GM15510 (cell line): ENCODE results near the gene SLC16A8.

Experiments
- POLR2A ChIP-seq: IDR thresholded peaks from 3 replicates; pipeline ENCODE4 v1.6.1; 2011; ENCODE audit warnings: borderline replicate concordance; ENCODE audit not compliant: insufficient read length; ENCODE audit errors: extremely low read depth

SLC16A8 gene

GRCh38 chr22:38033522-38034277, 50.3 kb downstream of the SLC16A8 start:
- no peak for TF ChIP-seq POLR2A

- TF ChIP-seq POLR2A, result no peak
These were observed 51.1 kb downstream of the SLC16A8 start for GRCh38 chr22:38032681-38033521.

DNA sequence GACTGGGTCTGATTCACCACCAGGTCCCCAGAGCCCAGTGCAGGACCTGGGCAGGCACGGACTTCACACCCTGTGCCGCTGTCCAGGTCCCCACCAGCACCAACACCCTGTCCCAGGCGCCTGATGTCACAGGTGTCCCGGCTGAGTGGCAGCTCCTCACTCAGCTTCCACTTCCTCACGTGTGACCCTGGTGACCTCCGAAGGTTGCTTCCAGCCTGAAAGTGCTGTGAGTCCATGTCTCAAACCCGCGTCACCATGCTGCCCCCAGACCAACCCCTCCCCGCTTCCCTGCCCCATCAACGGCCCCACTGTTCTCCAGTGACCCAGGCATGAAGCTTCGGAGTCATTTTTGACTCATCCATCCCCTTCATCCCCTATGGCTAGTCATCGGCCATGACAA, 52.5 kb downstream of the SLC16A8 start:
- TF ChIP-seq POLR2A, result no peak

DNA sequence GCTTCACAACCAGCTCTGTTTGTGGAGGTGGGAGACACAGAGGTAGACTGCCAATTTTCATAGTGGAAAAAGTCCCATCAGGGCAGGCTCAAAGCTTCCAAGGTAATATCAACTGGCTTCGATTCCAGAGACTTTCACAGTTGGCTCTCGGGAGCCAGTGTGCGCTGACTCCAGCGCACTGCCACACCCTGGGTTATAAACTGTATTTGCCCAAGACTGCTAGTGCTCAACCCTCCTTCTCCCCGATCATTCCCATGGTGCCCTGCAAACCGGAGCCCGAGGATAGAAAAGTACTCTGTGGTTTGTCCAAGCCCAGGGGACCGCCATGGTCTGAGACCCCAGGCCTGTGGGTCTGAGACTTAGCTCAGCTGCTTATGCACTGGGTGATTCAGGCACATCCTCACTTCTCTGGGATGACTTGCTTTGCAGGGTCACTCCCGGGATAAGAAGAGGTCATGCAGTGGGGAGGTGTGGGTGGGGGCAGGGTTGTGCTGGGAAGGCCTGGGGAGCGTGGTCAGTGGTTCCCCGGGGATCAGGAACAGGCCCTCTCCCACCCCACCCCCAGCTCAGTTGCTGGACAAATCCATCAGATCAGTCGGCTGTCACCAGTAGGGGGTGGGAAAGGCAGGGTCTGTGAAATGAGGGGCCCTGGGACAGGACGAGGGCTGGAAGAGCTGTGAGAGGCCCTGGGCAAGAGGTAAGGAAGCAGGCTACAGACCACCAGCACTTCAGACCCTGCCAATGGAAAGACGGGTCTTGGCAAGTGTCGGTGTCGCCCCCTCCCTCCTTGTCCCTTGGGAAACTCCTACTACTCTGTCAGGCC, 53.5 kb downstream of the SLC16A8 start:
- no peak for TF ChIP-seq POLR2A

GRCh38 chr22:38029901-38030300, 54.1 kb downstream of the SLC16A8 start:
- no peak for TF ChIP-seq POLR2A

GRCh38 chr22:38029370-38029769, 54.6 kb downstream of the SLC16A8 start:
- TF ChIP-seq POLR2A, result no peak

DNA sequence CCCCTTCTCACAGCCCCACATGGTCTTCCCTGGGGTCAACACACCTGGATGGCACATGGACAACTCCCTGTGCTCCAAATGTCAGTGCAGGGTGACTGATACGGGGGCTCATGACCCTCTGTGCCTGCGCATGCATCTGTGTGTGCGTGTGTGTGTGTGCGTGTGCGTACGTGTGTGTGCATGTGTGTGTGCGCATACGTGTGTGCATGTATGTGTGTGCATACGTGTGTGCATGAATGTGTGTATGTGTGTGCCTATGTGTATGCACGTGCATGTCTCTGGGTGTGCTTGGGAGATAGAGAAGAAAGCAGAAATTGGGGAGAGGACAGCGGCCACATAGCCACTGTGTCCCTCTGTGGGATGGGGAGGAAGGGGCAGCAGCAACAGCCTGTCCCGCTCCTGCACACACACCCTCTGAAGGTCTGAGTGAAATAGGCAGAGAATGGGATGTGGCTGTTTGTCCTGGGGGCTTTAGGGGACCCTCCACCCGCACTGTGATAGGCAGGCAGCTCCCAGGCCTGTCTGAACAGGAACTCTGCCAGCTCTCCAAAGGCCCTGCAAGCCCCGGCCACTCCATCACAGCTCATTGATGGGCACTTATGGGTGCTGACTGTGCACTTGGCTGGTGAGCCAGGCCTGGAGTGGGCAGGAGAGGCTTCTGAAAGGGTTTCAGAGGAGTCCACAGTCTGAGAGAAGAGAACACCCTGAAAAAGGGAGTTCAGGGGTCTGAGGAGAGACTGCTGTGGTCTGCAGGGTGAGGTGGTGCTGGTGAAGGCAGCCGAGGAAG, 55.4 kb downstream of the SLC16A8 start:
- TF ChIP-seq POLR2A, result no peak
